GM19438 (cell line): ENCODE data around the gene NANS.
"Not testable (repeated sequence)": the region's sequence is repeated elsewhere in the genome, so short reads cannot be mapped to it uniquely, and the experiment has no call there.

Source experiments
- ATAC-seq: cut with Tn5 transposase; IDR thresholded peaks from one replicate; pipeline ENCODE4 v1.9.1; 2021; ENCODE audit warnings: low read depth; ENCODE audit not compliant: unreplicated experiment

NANS gene

GRCh38 chr9:98074115-98074990 is 17.8 kb downstream of the NANS start:
- no peak for ATAC-seq

- no peak for ATAC-seq
Measured at GRCh38 chr9:98075332-98075805, 18.8 kb downstream of the NANS start.

DNA sequence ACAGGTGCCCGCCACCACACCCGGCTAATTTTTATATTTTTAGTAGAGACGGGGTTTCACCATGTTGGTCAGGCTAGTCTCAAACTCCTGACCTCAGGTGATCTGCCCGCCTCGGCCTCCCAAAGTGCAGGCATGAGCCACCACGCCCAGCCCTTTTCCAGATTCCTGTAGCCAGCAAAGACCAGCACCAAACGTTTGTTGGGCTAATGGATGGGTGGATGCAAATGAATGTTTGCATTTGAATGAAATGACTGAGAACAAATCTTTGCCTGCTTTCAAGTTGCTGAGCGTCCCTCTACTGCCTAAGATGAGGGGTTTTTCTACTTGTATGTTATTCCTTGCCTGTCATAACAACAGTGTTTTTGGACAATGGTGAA is 20.0 kb downstream of the NANS start:
- ATAC-seq: not testable (repeated sequence)

- no peak for ATAC-seq
Measured at GRCh38 chr9:98078895-98079294, 22.4 kb downstream of the NANS start.

DNA sequence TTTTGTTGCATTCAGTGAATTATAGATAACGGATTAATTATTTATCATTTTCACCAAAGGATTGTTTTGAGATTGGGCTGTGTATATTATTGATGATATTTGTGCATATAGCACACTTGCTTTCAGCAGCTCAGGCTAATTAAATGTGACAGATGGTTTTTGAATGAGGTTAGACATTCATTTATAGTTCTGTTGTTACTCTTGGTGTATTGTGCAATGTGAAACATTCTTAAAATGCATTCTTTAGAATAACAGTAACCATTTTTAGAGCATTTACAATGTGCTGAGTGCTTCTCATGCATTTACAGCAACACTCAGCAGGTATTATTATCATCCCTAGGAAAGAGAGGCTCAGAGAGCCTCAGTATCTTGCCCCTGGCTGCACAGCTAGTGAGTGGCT is 23.8 kb downstream of the NANS start:
- no peak for ATAC-seq

- ATAC-seq: no peak
Measured at GRCh38 chr9:98080780-98081179, 24.2 kb downstream of the NANS start.

DNA sequence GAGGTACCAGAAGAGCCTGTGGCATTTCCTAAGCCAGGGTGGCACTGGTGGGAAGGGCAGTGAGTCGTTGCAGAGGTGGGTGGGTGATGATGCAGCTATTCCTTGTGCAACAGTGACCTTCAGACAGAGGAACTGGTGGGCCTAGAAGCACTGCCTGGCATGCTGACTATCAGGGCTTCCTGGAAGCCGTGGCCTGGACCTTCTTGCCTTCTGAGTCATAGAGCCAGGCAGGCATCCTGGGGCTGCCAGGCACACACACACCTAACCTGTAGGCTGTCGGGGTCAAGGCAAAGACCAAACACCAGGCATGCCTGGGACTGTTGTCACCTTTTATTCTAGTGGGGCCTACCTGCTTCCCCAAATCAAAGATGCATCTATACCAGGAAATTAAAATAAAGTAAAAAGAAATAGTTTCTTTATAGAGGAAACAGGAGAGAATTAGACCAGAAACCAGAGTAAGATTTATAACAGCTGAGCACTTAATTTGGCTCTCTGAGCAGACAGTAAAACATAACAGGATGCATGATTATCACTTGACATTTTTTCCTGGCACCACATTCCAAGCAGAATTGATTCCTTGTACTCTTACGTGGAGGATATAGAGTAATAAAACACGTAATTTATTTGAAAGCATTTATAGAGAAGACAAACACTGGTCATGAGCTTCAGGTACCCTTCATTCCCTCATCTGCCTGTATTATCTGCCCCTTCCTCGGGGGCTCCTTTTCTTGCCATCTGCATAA is 25.1 kb downstream of the NANS start:
- no peak for ATAC-seq

GRCh38 chr9:98083061-98083501 is 26.5 kb downstream of the NANS start:
- ATAC-seq: no peak

DNA sequence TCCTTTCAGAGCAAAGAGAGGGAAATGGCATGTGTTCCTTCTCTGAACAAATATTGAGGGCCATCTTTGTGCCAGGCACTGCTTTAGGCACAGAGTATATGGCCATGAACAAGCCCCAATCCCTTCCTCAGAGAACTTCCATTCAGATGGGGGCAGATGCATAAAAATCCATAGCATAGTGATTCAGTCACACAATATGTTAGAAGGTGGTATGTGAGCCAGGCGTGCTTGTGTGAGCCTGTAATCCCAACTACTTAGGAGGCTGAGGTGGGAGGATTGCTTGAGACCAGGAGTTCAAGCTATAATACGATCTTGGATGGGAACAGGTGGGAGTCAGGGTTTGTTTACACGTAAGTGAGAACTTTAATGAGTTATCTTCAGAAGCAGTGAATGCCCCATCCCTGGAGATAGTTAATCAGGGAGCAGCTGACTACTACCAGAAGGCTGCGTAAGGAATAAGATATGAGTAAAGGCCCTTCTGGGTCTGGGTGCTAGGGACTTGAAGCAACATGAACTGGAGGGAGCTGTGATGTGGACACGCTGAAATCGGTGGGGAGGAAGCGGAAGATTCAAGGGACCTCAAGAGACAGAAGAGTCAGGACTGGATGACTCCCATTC is 27.1 kb downstream of the NANS start:
- ATAC-seq: no peak

GRCh38 chr9:98084396-98084795 is 27.9 kb downstream of the NANS start:
- no peak for ATAC-seq

DNA sequence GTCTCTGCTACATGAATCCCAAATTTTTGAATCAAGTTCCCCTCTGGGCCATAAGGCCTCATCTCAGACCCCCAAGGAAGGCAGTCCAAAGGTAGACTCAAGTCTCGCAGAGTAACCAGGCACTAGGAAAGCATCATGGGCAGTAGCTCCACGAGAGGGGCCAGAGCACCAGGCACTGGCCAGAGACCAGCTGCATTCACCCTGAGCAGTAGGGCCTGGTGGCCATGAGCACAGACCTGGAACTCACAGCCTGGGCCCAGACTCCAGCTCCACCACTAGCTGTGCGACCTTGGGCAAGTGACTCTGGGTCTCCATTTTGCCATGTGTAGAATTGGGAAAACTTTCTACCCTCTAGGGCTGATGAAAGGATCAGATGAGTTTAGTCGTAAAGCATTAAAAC is 28.5 kb downstream of the NANS start:
- ATAC-seq: no peak

DNA sequence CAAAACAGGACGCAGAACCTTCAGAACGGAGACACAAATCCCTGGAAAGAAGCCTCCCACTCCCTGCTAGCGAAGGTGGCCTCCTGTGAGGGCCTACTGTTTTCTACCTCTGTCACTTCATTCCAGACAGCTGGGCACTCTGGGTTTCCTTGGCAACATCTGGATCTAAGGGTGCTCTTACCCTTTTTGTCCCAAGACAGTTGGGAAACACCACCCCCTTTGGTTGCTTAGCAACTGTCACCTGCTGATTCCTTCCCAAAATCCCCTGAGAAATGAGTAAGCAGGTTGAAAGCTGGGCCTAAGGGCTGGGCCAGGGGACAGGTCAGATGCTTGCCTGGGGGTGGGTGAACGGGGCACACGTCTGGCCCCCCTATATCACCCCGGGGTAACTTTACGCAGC is 29.4 kb downstream of the NANS start:
- ATAC-seq: no peak

DNA sequence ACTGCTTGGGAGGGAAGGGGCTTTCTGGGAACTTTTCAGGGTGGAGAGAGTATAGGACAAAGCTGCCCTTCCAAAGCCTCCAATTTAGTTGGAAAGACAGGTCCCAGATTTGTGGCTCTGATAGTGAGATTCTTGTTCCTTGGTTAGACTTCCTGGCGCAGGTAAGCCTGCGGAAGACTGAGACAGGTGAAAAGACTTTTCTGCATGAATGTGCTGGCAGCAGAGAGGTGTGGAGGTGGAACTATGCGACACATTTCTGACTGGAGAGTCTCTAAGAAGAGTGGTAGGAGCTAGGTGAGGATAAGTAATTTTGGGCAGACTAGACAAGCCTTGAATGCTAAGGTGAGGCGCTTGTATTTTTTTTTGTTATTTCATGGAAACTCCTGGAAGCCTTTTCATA is 29.9 kb downstream of the NANS start:
- no peak for ATAC-seq

DNA sequence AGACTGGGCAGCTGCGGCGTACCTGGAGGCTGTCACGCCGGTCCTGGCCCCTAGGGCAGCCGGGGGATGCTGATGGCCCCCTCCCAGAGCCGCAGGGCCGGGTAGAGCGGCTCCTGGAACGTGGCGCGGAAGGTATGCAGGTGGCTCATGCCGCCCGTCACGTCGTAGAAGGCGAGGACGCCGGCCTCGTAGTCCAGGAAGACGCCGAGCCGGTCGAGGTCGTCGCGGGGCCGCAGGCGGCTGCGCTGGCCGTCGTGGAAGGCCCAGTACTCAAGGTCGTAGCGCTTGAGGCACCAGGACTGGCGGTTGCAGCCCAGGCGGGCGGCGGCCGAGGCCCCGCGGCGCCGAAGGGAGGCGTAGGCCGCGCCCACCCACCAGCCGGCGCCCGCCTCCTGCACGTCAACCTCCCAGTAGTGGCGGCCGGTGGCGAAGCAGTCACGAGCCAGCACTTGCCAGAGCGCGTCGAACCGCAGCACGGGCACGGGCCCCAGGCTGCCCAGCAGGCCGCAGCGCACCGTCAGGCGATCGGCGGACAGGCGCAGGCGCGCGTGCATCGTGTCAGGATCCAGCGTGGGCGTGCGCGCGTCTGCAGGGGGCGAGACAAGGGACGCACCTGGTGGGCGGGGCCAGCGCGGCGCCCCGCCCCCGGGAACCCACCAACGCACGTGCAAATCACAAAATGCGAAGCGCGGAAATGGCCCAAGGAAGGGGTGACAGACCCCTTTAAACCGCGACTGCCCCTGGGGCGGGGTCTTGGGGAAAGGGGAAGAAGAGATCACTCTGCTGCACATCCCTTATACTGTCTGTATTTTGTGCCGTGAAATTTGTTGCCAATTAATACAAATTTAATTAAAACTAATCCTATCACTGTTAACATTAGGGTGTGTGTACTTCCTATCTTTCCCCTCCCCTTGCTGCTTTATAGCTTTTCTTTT is 31.2 kb downstream of the NANS start:
- ATAC-seq: peak; percentile 46

GRCh38 chr9:98090674-98091073 is 34.1 kb downstream of the NANS start:
- not testable (repeated sequence) for ATAC-seq

DNA sequence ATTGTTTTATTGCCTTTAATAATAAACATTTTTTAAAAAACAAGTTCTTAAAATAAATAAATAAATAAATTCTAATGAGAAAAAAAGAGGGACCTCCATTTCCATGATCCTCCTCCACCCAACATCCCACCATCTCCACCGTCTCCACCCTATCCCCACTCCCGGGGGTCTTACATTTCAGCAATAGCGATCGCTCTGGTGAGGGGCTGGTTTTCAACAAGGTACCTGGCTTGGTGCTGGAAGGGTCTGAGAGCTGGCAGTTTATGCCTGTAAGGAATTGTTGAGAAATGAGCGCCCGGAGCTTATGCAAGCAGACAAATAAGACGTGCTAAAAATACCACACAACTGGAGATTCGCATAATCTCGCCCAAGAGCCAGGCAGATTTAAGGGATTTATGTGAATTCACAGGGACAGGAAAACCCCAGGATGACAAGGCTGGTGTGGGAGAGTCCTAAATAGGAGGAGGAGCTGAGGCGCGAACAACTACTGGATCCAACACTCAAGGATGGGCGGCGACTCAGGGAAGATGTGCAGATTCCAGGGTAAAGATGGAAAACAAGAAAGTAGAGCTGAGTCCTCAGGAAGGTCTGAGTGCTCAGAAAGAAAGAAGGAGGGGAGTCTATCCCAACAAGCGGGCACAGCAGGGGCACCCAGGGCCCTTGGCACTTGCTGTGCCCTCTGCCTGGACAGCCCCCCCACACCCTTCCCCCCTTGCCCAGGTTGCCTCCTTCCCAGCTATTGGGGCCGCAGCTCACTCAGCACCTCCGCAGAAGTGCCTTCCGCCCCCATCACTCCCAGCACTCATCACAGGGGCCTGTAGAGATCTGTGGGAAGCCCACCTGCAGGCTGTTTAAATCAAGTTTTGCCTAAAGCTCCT is 35.4 kb downstream of the NANS start:
- no peak for ATAC-seq

GRCh38 chr9:98092613-98092931 is 36.0 kb downstream of the NANS start:
- no peak for ATAC-seq

DNA sequence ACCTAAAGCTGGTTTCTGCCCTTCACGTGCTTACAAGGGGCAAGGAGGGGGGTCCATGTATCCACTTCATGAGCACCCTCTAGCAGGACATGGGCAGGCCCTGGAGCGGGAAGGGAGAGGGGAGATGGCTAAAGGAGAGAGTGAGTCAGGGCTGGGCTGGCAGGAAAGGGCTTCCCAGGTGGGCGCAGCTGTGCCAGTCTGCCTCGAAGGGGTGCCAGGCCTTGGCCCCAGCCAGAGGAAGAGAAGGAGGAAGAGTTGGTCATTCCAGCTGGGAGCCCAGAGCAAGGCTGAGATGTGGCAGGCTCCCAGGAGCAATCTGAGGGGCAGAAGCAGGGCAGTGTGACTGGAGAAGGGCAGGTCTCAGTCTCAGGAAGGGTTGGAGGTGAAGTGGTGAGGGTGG is 37.8 kb downstream of the NANS start:
- ATAC-seq: no peak

GRCh38 chr9:98094851-98095250 is 38.3 kb downstream of the NANS start:
- no peak for ATAC-seq
